IPS-15b (cell line): ENCODE measurements around the gene TMCO2.

Experiments used
- H3K27me3 ChIP-seq: one replicate; pipeline ENCODE4 v1.6.1; 2013; ENCODE audit warnings: low read length; ENCODE audit not compliant: control insufficient read depth, insufficient read depth
- H3K36me3 ChIP-seq: one replicate; pipeline ENCODE4 v1.6.1; 2013; ENCODE audit warnings: low read length; ENCODE audit not compliant: control insufficient read depth, insufficient read depth
- H3K4me1 ChIP-seq: one replicate; pipeline ENCODE4 v1.6.1; 2013; ENCODE audit warnings: mild to moderate bottlenecking, low read length; ENCODE audit not compliant: control insufficient read depth, insufficient read depth
- H3K4me3 ChIP-seq: one replicate; pipeline ENCODE4 v1.5.1; 2013; ENCODE audit warnings: low read depth, low read length
- H3K9ac ChIP-seq: one replicate; pipeline ENCODE4 v1.6.1; 2013; ENCODE audit warnings: low read depth, mild to moderate bottlenecking, low read length
- H3K9me3 ChIP-seq: one replicate; pipeline ENCODE4 v1.6.1; 2013; ENCODE audit warnings: mild to moderate bottlenecking, low read length; ENCODE audit not compliant: control insufficient read depth, insufficient read depth

The TMCO2 gene

GRCh38 chr1:40241362-40241761, 6.4 kb upstream of the TMCO2 start:
- H3K36me3 ChIP-seq: no peaks in the 10 kb centered on the region
- H3K9me3 ChIP-seq: no peaks in the 10 kb centered on the region
- H3K4me3 ChIP-seq: no peak overlapping the region
- H3K9ac ChIP-seq: no peak overlapping the region
- H3K27me3 ChIP-seq: no peaks in the 10 kb centered on the region
- H3K4me1 ChIP-seq: no peaks in the 10 kb centered on the region

DNA sequence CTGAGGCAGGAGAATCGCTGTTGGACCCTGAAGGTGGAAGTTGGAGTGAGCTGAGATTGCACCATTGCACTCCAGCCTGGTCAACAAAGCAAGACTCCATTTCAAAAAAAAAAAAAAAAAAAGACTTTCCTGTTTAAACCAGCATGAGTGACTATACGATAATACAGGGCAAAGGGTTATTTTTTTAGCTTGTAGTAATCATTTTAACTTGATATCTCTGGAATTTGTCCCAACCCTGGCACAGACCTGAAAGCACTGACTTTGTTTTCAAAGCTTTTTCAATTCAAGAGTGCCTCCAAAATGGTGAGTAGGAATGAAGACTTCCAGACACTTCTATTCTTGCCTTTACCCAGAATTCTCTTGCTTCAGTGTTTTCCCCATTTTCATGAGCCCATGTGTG, 4.4 kb upstream of the TMCO2 start:
- no peak overlapping the region for H3K9ac ChIP-seq
- no peaks in the 10 kb centered on the region for H3K4me1 ChIP-seq
- H3K36me3 ChIP-seq: no peaks in the 10 kb centered on the region
- H3K9me3 ChIP-seq: no peaks in the 10 kb centered on the region
- no peak overlapping the region for H3K4me3 ChIP-seq
- no peaks in the 10 kb centered on the region for H3K27me3 ChIP-seq

- no peak overlapping the region for H3K4me3 ChIP-seq
- no peaks in the 10 kb centered on the region for H3K9me3 ChIP-seq
- no peaks in the 10 kb centered on the region for H3K4me1 ChIP-seq
- H3K27me3 ChIP-seq: no peaks in the 10 kb centered on the region
- H3K36me3 ChIP-seq: no peaks in the 10 kb centered on the region
- no peak overlapping the region for H3K9ac ChIP-seq
Measured at GRCh38 chr1:40244138-40244744, 3.5 kb upstream of the TMCO2 start.

DNA sequence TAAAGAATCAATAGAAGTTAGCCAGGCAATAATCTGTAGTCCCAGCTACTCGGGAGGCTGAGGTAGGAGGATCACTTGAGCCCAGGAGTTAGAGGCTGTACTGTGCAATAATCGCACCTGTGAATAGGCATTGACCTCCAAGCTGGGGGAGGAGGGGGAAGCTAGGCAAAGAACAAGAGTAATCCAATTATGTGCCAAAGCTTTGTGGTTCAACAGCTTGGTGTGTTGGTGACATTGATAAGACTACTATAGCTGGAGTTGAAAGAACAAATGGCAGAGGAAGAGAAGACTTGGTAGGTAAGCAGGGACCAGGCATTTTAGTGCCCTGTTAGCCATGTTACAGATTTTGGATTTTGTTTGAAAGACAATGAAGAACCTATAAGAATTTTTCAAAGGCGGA, 2.1 kb upstream of the TMCO2 start:
- Histone ChIP-seq H3K36me3 (no peaks in the 10 kb centered on the region), H3K9me3 (no peaks in the 10 kb centered on the region), H3K4me3 (no peak overlapping the region), H3K9ac (no peak overlapping the region), H3K4me1 (no peaks in the 10 kb centered on the region), H3K27me3 (no peaks in the 10 kb centered on the region)

GRCh38 chr1:40248412-40248811, 675 bp downstream of the TMCO2 start:
- H3K4me3 ChIP-seq: no peak overlapping the region

GRCh38 chr1:40251456-40251855, 3.7 kb downstream of the TMCO2 start:
- Histone ChIP-seq H3K9ac (no peak overlapping the region), H3K9me3 (no peaks in the 10 kb centered on the region), H3K4me3 (no peak overlapping the region), H3K36me3 (no peaks in the 10 kb centered on the region), H3K4me1 (no peaks in the 10 kb centered on the region), H3K27me3 (no peaks in the 10 kb centered on the region)

More at GRCh38 chr1:40248412-40248811, 675 bp downstream of the TMCO2 start:
- H3K4me1 ChIP-seq: no peaks in the 10 kb centered on the region
- H3K9me3 ChIP-seq: no peaks in the 10 kb centered on the region
- H3K9ac ChIP-seq: no peak overlapping the region
- H3K36me3 ChIP-seq: no peaks in the 10 kb centered on the region
- no peaks in the 10 kb centered on the region for H3K27me3 ChIP-seq

DNA sequence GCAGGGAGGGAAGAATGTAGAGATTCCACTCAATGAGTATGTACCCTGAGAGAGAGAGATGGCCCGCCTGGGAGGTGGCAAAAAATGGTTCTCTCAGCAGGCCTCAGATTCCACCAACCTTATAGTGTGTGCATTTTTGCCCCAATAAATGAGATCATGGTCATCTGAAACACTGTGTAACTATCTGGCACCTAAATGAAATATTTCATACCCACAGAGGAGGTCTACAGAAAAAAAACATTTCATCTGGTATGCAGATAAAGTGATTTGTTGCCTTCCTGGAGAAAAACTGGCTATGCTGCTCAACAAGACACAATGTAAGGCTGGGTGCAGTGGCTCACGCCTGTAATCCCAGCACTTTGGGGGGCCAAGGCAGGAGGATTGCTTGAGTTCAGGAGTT, 4.9 kb downstream of the TMCO2 start:
- Histone ChIP-seq H3K4me1 (no peaks in the 10 kb centered on the region), H3K9ac (no peak overlapping the region), H3K9me3 (no peaks in the 10 kb centered on the region), H3K4me3 (no peak overlapping the region), H3K27me3 (no peaks in the 10 kb centered on the region), H3K36me3 (no peaks in the 10 kb centered on the region)

- H3K27me3 ChIP-seq: no peaks in the 10 kb centered on the region
- peaks cover 2% of the 10 kb centered on the region for H3K36me3 ChIP-seq
- no peak overlapping the region for H3K4me3 ChIP-seq
- H3K9ac ChIP-seq: no peak overlapping the region
- no peaks in the 10 kb centered on the region for H3K4me1 ChIP-seq
- no peaks in the 10 kb centered on the region for H3K9me3 ChIP-seq
Measured at GRCh38 chr1:40255231-40255630, 7.5 kb downstream of the TMCO2 start.

DNA sequence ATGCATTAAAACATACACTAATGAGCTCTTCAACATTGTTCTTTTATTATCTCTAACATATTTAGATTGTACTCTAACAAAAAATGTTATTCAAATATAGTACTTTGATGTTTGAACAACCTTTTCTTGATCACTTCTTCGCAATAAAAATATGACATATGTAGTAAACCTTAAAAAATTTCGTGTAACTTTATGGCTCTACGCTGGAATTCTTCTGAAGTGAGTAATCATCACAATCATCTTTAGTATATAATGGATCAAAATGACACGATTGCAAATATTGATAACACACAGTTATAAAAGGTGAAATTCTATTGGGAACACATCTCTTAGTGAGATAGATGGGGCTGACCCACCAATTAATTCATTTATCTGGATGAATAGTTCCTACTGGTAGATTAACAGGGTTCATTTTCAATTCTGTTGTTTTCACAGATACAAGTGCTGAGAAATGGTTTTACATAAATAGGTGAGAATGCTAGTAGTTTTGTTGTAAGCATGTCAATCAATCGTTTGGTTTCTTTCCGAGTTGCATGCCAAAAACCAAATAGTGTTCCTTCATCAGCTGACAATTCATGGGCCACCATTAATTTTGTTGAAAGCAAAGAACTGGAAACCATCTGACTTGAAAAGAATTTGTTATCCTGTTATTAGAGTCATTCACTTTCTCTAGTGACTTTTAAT, 8.8 kb downstream of the TMCO2 start:
- no peaks in the 10 kb centered on the region for H3K9me3 ChIP-seq
- H3K9ac ChIP-seq: peak overlapping the region; percentile 82
- H3K27me3 ChIP-seq: no peaks in the 10 kb centered on the region
- peaks cover 8% of the 10 kb centered on the region for H3K36me3 ChIP-seq
- H3K4me3 ChIP-seq: peak overlapping the region; percentile 70
- no peaks in the 10 kb centered on the region for H3K4me1 ChIP-seq

DNA sequence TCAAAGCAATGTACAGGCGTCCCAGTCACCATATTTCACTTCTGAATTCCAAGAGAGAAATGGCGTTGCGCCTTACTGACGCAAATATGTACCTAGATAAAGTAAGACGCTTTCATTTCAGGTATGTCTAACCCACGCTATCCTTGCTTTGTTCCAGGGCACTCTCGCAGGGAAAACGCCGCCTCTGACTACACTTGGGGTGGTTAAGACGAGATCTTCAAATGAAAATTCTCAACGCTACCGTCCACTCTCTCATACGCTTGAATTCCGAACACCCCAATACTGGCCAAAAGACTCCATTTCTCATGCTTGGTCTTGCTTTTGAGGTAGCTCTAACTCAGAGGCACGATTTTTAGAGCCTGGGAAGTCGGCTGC, 9.6 kb downstream of the TMCO2 start:
- Histone ChIP-seq H3K36me3 (peaks cover 8% of the 10 kb centered on the region), H3K27me3 (no peaks in the 10 kb centered on the region), H3K9ac (peak overlapping the region; percentile 82), H3K4me1 (no peaks in the 10 kb centered on the region), H3K9me3 (no peaks in the 10 kb centered on the region), H3K4me3 (peak overlapping the region; percentile 70)

DNA sequence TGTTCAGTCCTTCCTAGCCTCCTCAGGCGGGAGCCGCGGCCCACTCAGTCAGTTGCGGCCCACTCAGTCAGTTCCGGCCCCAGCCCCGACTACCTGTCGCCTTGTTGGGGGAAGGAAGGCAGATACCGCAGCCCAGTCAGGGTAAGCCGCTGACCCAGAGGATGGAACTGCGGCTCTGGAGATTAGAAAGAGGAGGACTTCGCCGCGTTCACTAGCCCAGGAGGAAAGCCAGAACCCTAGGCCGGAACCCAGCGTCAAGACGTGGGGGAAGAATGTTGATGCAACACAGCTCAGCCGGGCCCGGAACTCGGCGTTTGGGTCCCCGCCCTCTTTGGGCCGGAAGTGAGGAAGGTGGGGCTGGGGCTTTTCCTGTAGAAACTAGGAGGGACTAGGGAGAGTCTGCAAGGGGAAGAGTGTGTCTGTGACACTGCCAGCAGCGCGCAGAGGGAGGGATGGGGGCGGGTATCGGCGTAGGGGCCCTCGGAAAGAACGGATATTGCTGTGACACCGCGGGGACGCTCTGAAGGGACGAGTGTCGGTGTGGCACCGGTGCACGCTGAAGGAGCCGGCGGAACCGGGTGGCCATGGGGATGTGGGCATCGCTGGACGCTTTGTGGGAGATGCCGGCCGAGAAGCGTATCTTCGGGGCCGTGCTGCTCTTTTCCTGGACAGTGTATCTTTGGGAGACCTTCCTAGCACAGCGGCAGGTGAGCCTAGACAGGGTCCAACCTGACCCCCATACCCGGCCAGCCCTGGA, 10.1 kb downstream of the TMCO2 start, which contains the start of gene ZMPSTE24:
TSS of gene ZMPSTE24 (plus strand) at position 549 of the 757 bp plus-strand sequence. CDS start at position 585, 36 bp downstream.
- no peaks in the 10 kb centered on the region for H3K4me1 ChIP-seq
- H3K4me3 ChIP-seq: peak within 1 kb of the TSS; percentile 82
- peaks cover 8% of the 10 kb centered on the region for H3K36me3 ChIP-seq
- no peaks in the 10 kb centered on the region for H3K9me3 ChIP-seq
- H3K9ac ChIP-seq: peak within 1 kb of the TSS; percentile 82
- no peaks in the 10 kb centered on the region for H3K27me3 ChIP-seq

DNA sequence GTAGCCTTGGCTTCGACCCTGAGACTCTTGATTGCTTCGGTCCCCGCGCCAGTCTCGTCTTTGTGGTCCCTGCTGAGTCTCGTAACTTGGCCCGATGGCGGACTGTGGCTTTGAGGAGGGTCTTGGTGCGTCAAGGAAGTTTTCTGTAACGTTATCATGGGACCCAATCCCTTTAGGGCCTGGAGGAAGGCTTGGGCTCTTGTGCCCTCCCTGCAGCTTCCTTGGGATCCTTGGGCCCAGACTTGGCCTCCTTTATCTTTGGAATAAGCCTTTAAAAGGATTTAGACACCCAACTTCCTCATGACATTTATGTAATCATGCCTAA, 10.7 kb downstream of the TMCO2 start:
- no peaks in the 10 kb centered on the region for H3K9me3 ChIP-seq
- H3K36me3 ChIP-seq: peaks cover 8% of the 10 kb centered on the region

More for the DNA sequence above, 10.7 kb downstream of the TMCO2 start:
- H3K4me1 ChIP-seq: no peaks in the 10 kb centered on the region
- H3K4me3 ChIP-seq: peak overlapping the region; percentile 82
- H3K9ac ChIP-seq: peak overlapping the region; percentile 80
- no peaks in the 10 kb centered on the region for H3K27me3 ChIP-seq
